HG02588 (cell line): ENCODE results near the gene PBX1.

Source experiments
- ATAC-seq: cut with Tn5 transposase; IDR thresholded peaks from one replicate; pipeline ENCODE4 v1.9.1; 2021; ENCODE audit warnings: mild to moderate bottlenecking, moderate library complexity; ENCODE audit not compliant: unreplicated experiment

Gene PBX1

DNA sequence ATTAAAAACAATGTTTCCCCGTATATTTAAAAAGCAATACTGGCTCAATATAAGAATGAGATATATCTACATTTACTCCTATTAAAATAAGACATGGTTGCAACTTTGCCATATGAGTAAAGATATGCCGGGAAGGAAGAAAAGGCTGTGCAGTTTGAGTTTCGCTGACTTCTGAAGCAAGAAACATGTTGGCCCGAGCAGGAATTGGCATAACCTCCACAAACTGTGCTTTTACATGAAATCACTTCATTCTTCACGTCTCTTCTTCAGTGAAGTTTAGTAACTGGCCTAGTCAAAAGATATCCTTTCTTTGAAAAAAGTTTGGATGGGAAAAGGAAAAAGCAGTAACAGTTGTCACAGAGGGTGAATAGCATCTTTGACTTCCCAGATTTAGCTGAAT lies 342.0 kb downstream of the PBX1 start:
- ATAC-seq: no peak
